ENCODE measurements around the gene THEMIS.
A peak's percentile ranks its signal among the peaks of the same experiment; 100 is the strongest.
"Not testable (repeated sequence)": the region's sequence is repeated elsewhere in the genome, so short reads cannot be mapped to it uniquely, and the experiment has no call there.

THEMIS gene

GRCh38 chr6:127690588-127690987 lies 210.3 kb downstream of the THEMIS start:
- no peak overlapping the region for H3K18ac ChIP-seq (ENCODE audit: low read length)
- H3K36me3 ChIP-seq (ENCODE audit: control insufficient read depth, insufficient read depth, low read length): no peaks in the 10 kb centered on the region
- H3K4ac ChIP-seq (ENCODE audit: low read depth, low read length): no peak overlapping the region
- H3K4me2 ChIP-seq (ENCODE audit: low read length): no peak overlapping the region
- no peak overlapping the region for H3K23ac ChIP-seq (ENCODE audit: low read length)
- H4K5ac ChIP-seq (ENCODE audit: low read length): no peak overlapping the region
- H3K9ac ChIP-seq (ENCODE audit: low read length): no peak overlapping the region
- no peak for DNase-seq
- no peaks in the 10 kb centered on the region for H3K79me1 ChIP-seq (ENCODE audit: low read length)
- H3K27me3 ChIP-seq (ENCODE audit: insufficient read depth, low read length, poor library complexity): no peaks in the 10 kb centered on the region
- no peaks in the 10 kb centered on the region for H3K4me1 ChIP-seq (ENCODE audit: control insufficient read depth, low read depth, low read length)
- no peak overlapping the region for H2BK120ac ChIP-seq (ENCODE audit: low read depth, low read length)
- no peaks in the 10 kb centered on the region for H3K79me2 ChIP-seq (ENCODE audit: control insufficient read depth, insufficient read depth, low read length)
- no peak overlapping the region for H3K27ac ChIP-seq (ENCODE audit: low read depth, low read length)
- H3K4me3 ChIP-seq (ENCODE audit: low read length): no peak overlapping the region
- H3K56ac ChIP-seq (ENCODE audit: low read length): no peak overlapping the region
- H2BK15ac ChIP-seq (replicated peaks; ENCODE audit: low read depth): no peak overlapping the region
- no peak overlapping the region for H2BK5ac ChIP-seq (ENCODE audit: low read length)
- no peak overlapping the region for H2AK5ac ChIP-seq (ENCODE audit: low read length)
- no peak overlapping the region for H4K8ac ChIP-seq (ENCODE audit: low read depth, low read length)

GRCh38 chr6:127690092-127690491 lies 210.8 kb downstream of the THEMIS start:
- Histone ChIP-seq H3K4me1 (ENCODE audit: control insufficient read depth, low read depth, low read length) (no peaks in the 10 kb centered on the region), H3K4ac (ENCODE audit: low read depth, low read length) (no peak overlapping the region), H3K9ac (ENCODE audit: low read length) (no peak overlapping the region), H3K27ac (ENCODE audit: low read depth, low read length) (no peak overlapping the region), H4K8ac (ENCODE audit: low read depth, low read length) (no peak overlapping the region), H3K56ac (ENCODE audit: low read length) (no peak overlapping the region), H3K18ac (ENCODE audit: low read length) (no peak overlapping the region), H2BK15ac (replicated peaks; ENCODE audit: low read depth) (no peak overlapping the region), H2BK120ac (ENCODE audit: low read depth, low read length) (no peak overlapping the region), H3K36me3 (ENCODE audit: control insufficient read depth, insufficient read depth, low read length) (no peaks in the 10 kb centered on the region), H3K23ac (ENCODE audit: low read length) (no peak overlapping the region), H4K5ac (ENCODE audit: low read length) (no peak overlapping the region), H3K4me2 (ENCODE audit: low read length) (no peak overlapping the region), H2BK5ac (ENCODE audit: low read length) (no peak overlapping the region), H2AK5ac (ENCODE audit: low read length) (no peak overlapping the region), H3K79me2 (ENCODE audit: control insufficient read depth, insufficient read depth, low read length) (no peaks in the 10 kb centered on the region), H3K27me3 (ENCODE audit: insufficient read depth, low read length, poor library complexity) (no peaks in the 10 kb centered on the region), H3K79me1 (ENCODE audit: low read length) (no peaks in the 10 kb centered on the region), H3K4me3 (ENCODE audit: low read length) (no peak overlapping the region)
- peak; percentile 26 for DNase-seq

GRCh38 chr6:127687490-127687889 lies 213.4 kb downstream of the THEMIS start:
- not testable (repeated sequence) for H3K4me3 ChIP-seq (ENCODE audit: low read length); H2BK15ac ChIP-seq (replicated peaks; ENCODE audit: low read depth); H2AK5ac ChIP-seq (ENCODE audit: low read length); H3K18ac ChIP-seq (ENCODE audit: low read length); H4K5ac ChIP-seq (ENCODE audit: low read length); DNase-seq; H3K36me3 ChIP-seq (ENCODE audit: control insufficient read depth, insufficient read depth, low read length); H3K79me2 ChIP-seq (ENCODE audit: control insufficient read depth, insufficient read depth, low read length); H3K56ac ChIP-seq (ENCODE audit: low read length); H3K27ac ChIP-seq (ENCODE audit: low read depth, low read length); H3K27me3 ChIP-seq (ENCODE audit: insufficient read depth, low read length, poor library complexity); H3K4me1 ChIP-seq (ENCODE audit: control insufficient read depth, low read depth, low read length); H3K23ac ChIP-seq (ENCODE audit: low read length); H3K9ac ChIP-seq (ENCODE audit: low read length); H3K4me2 ChIP-seq (ENCODE audit: low read length); H3K79me1 ChIP-seq (ENCODE audit: low read length); H3K4ac ChIP-seq (ENCODE audit: low read depth, low read length); H4K8ac ChIP-seq (ENCODE audit: low read depth, low read length); H2BK120ac ChIP-seq (ENCODE audit: low read depth, low read length); H2BK5ac ChIP-seq (ENCODE audit: low read length)
- WGBS (ENCODE audit: extremely low coverage, insufficient coverage, low lambda C conversion rate): no CpG with 5 or more reads among the region's 3 CpGs

GRCh38 chr6:127686084-127686483 lies 214.8 kb downstream of the THEMIS start:
- Histone ChIP-seq H2BK120ac (ENCODE audit: low read depth, low read length) (no peak overlapping the region), H3K27ac (ENCODE audit: low read depth, low read length) (no peak overlapping the region), H4K8ac (ENCODE audit: low read depth, low read length) (no peak overlapping the region), H3K56ac (ENCODE audit: low read length) (no peak overlapping the region), H3K23ac (ENCODE audit: low read length) (no peak overlapping the region), H2AK5ac (ENCODE audit: low read length) (no peak overlapping the region), H3K4me2 (ENCODE audit: low read length) (no peak overlapping the region), H3K18ac (ENCODE audit: low read length) (no peak overlapping the region), H3K79me1 (ENCODE audit: low read length) (no peaks in the 10 kb centered on the region), H3K4ac (ENCODE audit: low read depth, low read length) (no peak overlapping the region), H3K4me3 (ENCODE audit: low read length) (no peak overlapping the region), H3K27me3 (ENCODE audit: insufficient read depth, low read length, poor library complexity) (no peaks in the 10 kb centered on the region), H2BK15ac (replicated peaks; ENCODE audit: low read depth) (no peak overlapping the region), H2BK5ac (ENCODE audit: low read length) (no peak overlapping the region), H3K4me1 (ENCODE audit: control insufficient read depth, low read depth, low read length) (no peaks in the 10 kb centered on the region), H3K79me2 (ENCODE audit: control insufficient read depth, insufficient read depth, low read length) (no peaks in the 10 kb centered on the region), H4K5ac (ENCODE audit: low read length) (no peak overlapping the region), H3K9ac (ENCODE audit: low read length) (no peak overlapping the region), H3K36me3 (ENCODE audit: control insufficient read depth, insufficient read depth, low read length) (no peaks in the 10 kb centered on the region)
- DNase-seq: peak; percentile 19

- no peak for DNase-seq
These were observed 216.4 kb downstream of the THEMIS start for GRCh38 chr6:127684501-127684900.

More at GRCh38 chr6:127684501-127684900, 216.4 kb downstream of the THEMIS start:
- Histone ChIP-seq H3K4me3 (ENCODE audit: low read length) (no peak overlapping the region), H2BK120ac (ENCODE audit: low read depth, low read length) (no peak overlapping the region), H3K27ac (ENCODE audit: low read depth, low read length) (no peak overlapping the region), H3K4ac (ENCODE audit: low read depth, low read length) (no peak overlapping the region), H2AK5ac (ENCODE audit: low read length) (no peak overlapping the region), H3K36me3 (ENCODE audit: control insufficient read depth, insufficient read depth, low read length) (no peaks in the 10 kb centered on the region), H3K4me1 (ENCODE audit: control insufficient read depth, low read depth, low read length) (no peaks in the 10 kb centered on the region), H3K79me1 (ENCODE audit: low read length) (no peaks in the 10 kb centered on the region), H4K8ac (ENCODE audit: low read depth, low read length) (no peak overlapping the region), H4K5ac (ENCODE audit: low read length) (no peak overlapping the region), H3K4me2 (ENCODE audit: low read length) (no peak overlapping the region), H3K56ac (ENCODE audit: low read length) (no peak overlapping the region), H2BK5ac (ENCODE audit: low read length) (no peak overlapping the region), H3K18ac (ENCODE audit: low read length) (no peak overlapping the region), H3K23ac (ENCODE audit: low read length) (no peak overlapping the region), H3K9ac (ENCODE audit: low read length) (no peak overlapping the region), H3K27me3 (ENCODE audit: insufficient read depth, low read length, poor library complexity) (no peaks in the 10 kb centered on the region), H3K79me2 (ENCODE audit: control insufficient read depth, insufficient read depth, low read length) (no peaks in the 10 kb centered on the region), H2BK15ac (replicated peaks; ENCODE audit: low read depth) (no peak overlapping the region)
- WGBS (ENCODE audit: extremely low coverage, insufficient coverage, low lambda C conversion rate): no CpG with 5 or more reads among the region's 1 CpG

All from mesendoderm (in vitro differentiated cells).